NCI-H2107 (cell line): ENCODE results near the gene STPG4.

Source experiments
- DNase-seq: peaks from one replicate; lab custom pipeline; 2025; lab: John Stamatoyannopoulos, UW

Gene STPG4

DNA sequence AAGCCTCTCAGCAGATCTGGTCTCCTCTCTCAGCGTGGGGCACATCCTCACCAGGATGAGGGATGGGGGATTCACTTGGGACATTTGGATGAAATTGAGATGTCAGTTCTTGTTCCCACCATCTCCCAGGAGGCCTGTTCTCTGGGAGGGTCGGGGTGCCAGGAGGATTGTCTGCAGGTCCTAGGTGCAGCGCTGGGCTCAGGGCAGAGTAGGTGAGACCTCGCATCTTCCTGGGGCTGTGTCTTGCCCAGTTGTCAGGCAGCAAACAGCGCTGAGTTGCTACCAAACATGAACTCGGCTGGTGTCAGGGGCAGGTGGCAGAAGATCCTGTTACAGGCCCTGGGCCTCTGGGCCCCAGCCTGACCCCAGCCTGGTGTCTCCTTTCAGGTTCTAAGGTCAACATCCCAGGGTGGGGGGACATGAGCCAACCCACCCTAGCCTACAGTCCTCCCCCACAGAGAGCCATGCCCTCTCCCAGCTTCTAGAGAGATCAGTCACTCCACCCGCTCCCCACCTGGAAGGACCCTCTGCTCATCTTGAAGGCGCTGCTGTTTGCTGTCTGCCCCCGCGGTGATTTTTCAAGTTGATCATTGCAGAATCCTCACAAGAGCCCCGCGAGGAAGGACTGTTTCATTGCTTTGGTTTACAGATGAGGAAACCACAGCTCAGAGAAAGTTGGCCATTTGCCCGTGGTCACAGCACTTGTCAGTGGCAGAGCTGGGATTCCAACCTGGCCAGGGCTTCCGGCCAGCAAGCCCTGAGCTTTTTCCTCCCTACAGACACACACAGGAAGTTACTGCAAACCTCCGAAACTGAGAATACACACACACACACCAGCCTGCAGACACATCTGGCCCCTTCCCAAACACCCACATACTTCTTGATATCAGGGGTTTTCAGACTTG, 83.9 kb downstream of the STPG4 start:
- DNase-seq = no peak

DNA sequence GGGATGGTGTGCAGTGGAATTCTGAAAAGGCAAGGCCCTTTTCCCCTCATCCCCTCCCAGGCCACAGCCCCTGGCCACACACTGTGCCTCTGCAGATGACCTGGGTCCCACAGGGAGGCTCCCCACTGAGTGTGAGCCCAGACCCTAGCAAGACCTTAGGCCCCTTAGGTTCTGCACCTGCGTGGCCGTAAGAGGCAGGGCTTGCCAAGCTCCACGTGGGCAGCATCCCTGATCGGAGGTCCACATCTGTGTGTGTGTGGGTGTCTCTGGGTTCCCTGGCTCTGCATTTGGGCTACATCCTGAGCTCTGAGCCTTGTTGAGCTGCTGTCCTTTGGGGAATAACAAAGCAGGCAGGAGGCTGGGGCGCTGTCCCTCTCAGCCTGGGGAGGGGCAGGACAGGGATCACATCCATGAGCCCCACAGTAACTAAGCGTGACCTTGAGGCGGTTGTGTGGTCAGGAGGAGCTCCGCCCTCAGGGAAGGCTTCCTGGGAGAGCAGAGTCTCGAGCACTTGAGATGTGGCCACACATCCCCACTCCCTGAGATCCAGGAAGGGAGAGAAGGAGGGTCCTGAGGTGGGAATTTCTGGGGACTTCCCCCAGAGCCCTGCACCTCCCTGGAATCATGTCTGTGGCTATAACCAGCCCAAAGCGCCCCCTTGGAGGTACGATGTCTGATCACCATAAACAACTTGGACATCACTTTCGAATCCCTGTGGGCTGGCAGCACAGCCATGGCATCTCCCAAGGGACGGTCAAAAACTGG, 84.8 kb downstream of the STPG4 start:
- DNase-seq = no peak

DNA sequence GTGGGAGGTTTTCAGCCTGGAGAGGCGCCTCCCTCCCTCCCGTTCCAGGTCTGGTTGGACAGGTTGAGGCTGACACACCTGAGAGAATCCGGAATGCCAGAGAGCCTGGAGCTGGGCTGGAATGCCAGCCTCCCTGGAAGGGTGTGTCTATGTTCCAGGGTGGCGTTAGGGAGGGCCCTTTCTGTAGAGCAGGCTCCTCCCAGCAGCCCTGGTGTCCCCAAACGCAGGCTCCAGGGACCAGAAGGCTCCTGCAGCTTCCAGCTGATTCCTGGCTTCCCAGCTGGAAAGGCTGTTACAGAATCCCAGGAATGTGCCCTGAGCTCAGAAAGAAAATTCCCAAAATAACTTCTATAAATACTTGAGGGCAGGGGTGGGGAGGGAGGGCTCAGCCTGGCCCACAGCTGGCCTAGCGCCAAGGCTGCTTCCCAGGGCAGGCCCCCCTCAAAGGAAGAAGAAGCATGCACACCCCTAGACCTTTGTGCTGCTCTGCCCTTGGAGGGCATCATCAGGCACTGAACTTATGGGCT, 85.4 kb downstream of the STPG4 start:
- no peak for DNase-seq

- DNase-seq = no peak
Observed at GRCh38 chr2:47068981-47069627, 86.0 kb downstream of the STPG4 start.

DNA sequence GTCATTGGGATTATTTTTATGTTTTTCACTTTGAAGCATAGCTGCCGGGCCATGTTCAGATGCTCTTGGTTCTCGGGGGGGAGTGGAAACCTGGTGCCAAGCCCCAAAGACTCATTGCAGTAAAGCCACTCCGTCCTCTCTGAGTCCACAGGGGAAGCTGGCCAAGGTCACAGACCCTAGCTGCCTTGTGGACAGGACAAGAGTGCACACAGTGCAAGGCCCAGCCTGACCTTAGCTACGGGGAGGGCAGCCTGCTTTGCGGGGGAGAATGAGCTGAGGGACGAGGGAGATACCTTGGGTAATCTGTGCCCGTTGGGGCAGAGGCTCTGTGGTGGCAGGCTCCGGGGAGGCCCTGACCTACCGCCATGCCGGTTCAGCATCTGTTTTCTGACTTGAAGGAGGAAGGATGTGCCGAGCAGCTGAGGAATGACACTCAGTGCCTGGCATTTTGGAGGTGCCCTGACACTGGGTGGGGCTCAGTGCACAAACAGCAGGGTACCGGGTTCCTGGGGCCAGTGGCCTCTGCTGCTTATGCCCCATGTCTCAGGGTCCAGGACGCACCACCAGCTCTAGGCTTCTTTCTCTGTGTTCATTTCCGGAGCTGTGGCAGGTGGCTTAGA, 87.2 kb downstream of the STPG4 start:
- DNase-seq = no peak

GRCh38 chr2:47065771-47066380, 89.2 kb downstream of the STPG4 start:
- no peak for DNase-seq

DNA sequence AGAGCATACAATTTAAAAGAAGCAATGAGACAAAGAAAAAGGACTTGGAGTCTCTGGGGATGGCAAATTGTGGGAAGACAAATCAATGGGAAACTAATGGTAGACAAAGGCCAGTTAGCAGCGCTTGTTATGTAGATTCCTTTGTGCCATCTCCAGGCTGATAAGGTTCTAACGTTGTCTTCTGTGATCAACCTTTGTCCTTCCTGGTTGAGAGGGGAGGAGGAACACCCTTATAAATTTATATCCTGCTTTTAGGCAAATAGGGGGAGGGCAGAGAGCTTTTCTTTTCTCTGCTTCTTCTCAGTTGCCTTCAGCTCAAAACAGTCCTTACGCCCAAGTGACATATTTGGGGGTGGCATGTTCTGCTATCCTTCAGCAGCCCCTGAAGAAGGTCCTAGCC, 89.8 kb downstream of the STPG4 start:
- DNase-seq = no peak

DNA sequence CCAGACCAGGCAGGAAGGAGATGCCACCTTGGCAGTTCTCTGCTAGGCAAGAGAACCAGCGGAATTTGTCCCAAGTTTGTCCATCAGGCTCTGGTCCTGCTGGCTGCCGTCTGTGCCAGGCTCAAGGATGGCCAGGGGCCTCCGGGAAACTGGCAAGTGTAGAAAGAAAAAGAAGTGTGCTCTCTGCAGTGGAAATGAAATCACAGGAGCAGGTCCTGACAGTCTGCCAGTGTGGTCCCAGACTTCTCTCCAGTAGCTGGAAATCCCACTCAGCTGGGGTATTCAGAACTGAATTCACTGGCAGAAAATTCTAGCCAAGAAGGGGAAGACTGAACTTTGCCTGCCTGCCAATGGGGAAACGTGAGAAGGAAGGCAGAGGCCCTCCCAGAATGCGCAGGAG, 91.0 kb downstream of the STPG4 start:
- DNase-seq = no peak

GRCh38 chr2:47063538-47063930, 91.6 kb downstream of the STPG4 start:
- no peak for DNase-seq

DNA sequence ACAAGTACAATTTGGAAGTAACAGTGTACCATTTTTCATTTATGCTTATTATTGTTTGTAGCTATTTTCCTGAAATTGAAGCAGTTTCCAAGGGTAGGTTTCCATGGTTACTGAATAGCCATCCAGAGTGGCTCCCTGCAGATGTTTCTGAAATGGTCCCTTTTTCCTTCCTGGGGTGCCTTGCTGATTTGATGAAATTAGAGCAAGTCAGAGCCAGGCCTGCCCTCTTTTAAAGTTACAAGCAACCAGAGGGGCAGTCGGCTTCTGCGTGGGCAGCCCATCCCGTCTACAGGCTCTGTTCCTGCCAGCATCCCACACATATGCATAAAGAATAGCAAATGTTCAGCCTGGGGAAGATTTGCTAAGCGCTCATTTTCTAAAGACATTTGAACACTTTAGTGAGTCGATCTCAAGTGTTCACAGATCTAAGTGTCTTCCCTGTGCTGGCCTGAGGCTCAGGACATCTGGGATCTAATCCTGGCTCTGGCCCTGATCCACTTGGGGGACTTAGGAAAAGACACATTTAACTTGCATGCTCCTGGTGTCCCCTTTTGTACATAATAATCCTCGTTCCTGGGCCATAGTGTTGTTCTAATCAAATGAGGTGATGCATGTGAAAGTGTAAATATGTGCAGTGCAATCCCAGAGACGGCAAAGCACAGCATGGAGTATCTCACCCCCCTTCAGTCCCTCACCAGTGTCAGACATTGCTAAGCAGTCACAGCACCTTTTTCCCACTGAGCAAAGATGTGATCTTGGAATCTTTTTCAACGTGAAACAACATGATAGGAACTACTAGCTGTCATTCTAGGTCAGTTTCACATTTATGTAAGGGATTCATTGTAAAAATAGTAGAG, 92.2 kb downstream of the STPG4 start:
- no peak for DNase-seq

GRCh38 chr2:47061944-47062678, 93.0 kb downstream of the STPG4 start:
- DNase-seq = no peak

DNA sequence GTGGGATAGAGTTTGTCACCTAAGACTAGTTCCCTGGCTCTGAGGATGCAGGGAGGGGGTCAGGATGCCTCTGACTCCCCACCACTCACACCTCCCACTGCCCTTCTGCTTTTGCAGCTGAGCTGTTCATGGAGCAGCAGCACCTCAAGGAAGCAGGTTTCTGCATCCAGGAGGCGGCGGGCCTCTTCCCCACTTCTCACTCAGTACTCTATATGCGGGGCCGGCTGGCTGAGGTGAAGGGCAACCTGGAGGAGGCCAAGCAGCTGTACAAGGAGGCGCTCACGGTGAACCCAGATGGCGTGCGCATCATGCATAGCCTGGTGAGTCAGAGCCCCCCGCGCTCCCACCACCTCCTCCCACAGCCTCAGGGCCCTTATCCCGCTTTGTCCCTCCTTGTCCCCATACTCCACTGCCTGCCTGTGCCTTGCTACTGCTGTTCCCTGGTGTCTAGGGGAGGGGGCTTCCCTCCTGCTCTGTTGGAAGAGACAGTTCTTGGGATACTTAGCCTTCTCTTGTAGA, 94.4 kb downstream of the STPG4 start:
- no peak for DNase-seq

DNA sequence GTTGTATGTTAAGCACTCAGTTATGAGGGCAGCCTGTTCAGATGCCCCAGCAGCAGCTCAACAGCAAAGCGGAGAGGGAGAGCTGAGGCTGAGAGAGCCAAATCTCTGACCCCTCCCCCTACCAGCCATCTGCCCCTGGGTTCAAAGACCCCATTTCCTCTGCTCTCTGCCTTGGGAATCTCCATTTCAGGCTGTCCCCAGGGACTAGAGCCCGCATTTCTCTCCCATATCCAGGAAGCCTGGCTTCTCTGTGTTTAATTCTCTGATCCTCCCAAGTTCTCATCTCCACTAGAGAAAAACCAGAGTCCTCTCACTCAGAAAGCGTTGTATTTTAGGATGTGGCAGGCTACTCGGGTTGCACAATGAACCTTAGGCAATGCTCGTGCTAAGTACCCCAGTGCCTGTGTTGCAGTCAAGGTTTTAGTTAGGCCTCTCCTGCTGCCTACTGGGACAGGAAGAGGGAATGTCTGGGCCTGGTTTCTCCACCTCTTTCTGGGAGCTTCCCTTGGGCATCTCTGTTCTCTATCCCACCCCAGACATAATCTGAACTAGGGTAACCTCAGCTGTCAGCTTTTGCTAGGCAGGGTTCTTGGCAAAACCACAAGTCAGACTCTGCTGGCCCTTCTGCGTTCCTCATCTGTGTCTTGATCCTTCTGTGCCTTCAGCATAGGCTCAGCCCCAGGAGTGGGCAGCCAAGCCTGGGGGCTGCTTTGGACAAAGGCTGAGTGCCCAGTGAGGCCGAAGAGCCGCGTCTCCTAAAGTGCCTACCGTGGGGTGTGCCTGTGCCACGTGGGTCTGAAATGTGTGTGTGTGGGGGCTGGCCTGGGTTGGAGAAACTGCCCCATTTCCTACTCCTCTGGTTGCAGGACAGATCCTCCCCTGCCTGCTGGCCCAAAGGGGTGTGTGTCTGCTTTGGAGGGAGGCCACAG, 96.8 kb downstream of the STPG4 start:
- no peak for DNase-seq

GRCh38 chr2:47057687-47058002, 97.5 kb downstream of the STPG4 start:
- DNase-seq = no peak

DNA sequence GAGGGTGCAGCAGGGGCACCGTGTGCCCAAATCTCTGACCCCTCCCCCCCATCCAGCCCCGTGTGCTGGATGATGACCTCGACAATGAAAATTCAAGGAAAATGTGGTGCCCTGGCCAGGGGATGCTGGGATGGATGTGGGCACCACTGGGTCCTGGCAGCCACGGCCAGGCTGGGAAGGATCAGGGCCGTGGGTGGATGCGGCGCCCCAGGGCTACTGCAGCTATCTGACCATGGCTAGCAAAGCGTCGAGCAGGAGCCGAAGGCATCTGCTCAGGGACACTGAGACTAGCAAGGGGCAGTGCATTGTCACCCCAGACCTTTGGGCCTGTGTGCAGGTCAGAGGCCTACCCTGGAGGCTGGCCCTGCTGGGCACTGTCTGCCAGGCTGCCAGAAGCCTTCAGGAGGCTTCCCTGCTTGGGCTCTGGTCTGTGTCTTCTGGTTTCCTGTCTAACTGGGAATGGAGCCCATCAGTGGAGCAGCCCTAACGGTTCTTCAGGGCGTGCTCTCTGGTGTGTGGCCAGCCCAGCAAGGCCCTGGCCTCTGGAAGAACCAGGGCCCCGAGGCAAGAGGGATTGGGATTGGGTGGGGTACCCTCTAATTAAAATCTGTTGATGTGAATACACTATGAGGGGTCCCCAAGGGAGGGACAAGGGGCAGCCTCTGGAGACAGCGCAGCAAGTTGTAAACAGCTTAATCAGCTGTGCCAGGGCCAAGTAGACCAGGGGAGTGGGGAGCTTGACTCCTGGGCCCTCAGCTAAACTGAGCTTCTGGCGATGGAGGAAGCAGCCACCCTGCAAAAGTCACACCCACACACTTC, 98.0 kb downstream of the STPG4 start:
- no peak for DNase-seq

- DNase-seq = no peak
Observed at GRCh38 chr2:47056374-47056773, 98.7 kb downstream of the STPG4 start.

DNA sequence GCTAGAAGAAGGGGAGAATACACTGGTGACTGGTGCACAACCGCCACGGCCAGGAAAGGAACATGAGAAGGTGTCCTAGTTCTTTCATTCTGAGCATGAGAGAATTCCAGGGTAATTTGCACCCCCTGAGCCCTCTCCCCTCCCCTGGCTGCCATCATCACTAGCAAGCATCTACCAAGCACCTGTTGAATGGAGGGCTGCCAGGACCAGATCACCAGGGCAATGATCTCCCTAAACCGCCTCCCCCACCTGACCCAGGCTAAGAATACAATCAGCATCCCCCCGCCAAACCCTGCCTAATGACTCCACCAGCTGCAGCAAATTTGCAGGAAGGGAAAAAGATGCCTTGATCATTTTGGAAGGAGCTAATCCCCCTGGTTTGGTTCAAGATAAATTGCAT, 100.2 kb downstream of the STPG4 start:
- no peak for DNase-seq

GRCh38 chr2:47054036-47054555, 101.0 kb downstream of the STPG4 start:
- DNase-seq = no peak
